CD4-positive, alpha-beta T cell (primary cell): ENCODE data around the gene DCTD. TPM values are rescaled to one million over a fixed set of nuclear protein-coding genes. Genes with fewer than 3 reads are reported as not detected.

Experiments used
- ATAC-seq: fragments of 200-7000 bp; cut with Tn5 transposase; one replicate; pipeline ENCODE4 v1.10.0; 2022; ENCODE audit warnings: mild to moderate bottlenecking; ENCODE audit not compliant: poor library complexity
- CTCF ChIA-PET: fragments of 350-600 bp; sonication (Branson Sonifier 250); formaldehyde crosslinking; loops from one replicate; lab custom pipeline; 2021; ENCODE audit warnings: antibody characterized with exemption, inconsistent platforms; lab: Charles Lee
- POLR2A ChIA-PET: fragments of 350-600 bp; sonication (Branson Sonifier 250); formaldehyde crosslinking; loops from one replicate; lab custom pipeline; 2021; ENCODE audit warnings: antibody characterized with exemption, inconsistent platforms; lab: Charles Lee
- DNase-seq, 14 experiments: peaks; one replicate each; pipeline ENCODE4 v3.0.0-alpha.2; 2013 to 2020; ENCODE audit warnings: mixed read lengths in 2 of 14
- H3K27ac ChIP-seq, 2 donors: one replicate each; pipeline versions ENCODE4 v1.5.1 to v1.7.0; 2013; ENCODE audit warnings: low read length in 2 of 2, low read depth in 1 of 2, mild to moderate bottlenecking in 1 of 2
- H3K27me3 ChIP-seq, 2 experiments: 1 replicate in 1 of 2; 2 replicates in 1 of 2; pipeline versions ENCODE4 v1.6.1 to v1.7.0; 2013; ENCODE audit warnings: low read length in 2 of 2, control low read depth in 1 of 2, mild to moderate bottlenecking in 1 of 2, moderate library complexity in 1 of 2; ENCODE audit not compliant: insufficient read depth in 2 of 2, control insufficient read depth in 1 of 2
- H3K36me3 ChIP-seq: one replicate; pipeline ENCODE4 v1.6.1; 2013; ENCODE audit warnings: low read length, control low read depth; ENCODE audit not compliant: insufficient read depth
- H3K4me1 ChIP-seq: one replicate; pipeline ENCODE4 v1.6.1; 2013; ENCODE audit warnings: low read length, control low read depth; ENCODE audit not compliant: insufficient read depth
- H3K4me3 ChIP-seq: one replicate; pipeline ENCODE4 v1.5.1; 2013; ENCODE audit warnings: mild to moderate bottlenecking, low read length, moderate library complexity
- H3K9me3 ChIP-seq, 2 experiments: 1 replicate in 1 of 2; 2 replicates in 1 of 2; pipeline versions ENCODE4 v1.6.1 to v1.7.0; 2013; ENCODE audit warnings: low read length in 2 of 2, mild to moderate bottlenecking in 2 of 2, control low read depth in 1 of 2, moderate library complexity in 1 of 2; ENCODE audit not compliant: control insufficient read depth in 1 of 2, insufficient read depth in 1 of 2
- H3K27ac Mint-ChIP-seq: one replicate; pipeline ENCODE4 v1.8.0; 2020; ENCODE audit warnings: mixed read lengths
- H3K27me3 Mint-ChIP-seq: one replicate; pipeline ENCODE4 v1.8.0; 2021; ENCODE audit warnings: mixed read lengths
- H3K36me3 Mint-ChIP-seq: one replicate; pipeline ENCODE4 v1.8.0; 2021; ENCODE audit warnings: low read depth, mixed read lengths
- H3K4me1 Mint-ChIP-seq: one replicate; pipeline ENCODE4 v1.8.0; 2021; ENCODE audit warnings: low read depth, mixed read lengths
- H3K4me3 Mint-ChIP-seq: one replicate; pipeline ENCODE4 v1.8.0; 2020; ENCODE audit warnings: mild to moderate bottlenecking, mixed read lengths
- H3K9me3 Mint-ChIP-seq: one replicate; pipeline ENCODE4 v1.8.0; 2020; ENCODE audit warnings: mixed read lengths
- intact Hi-C, 2 experiments: fragments of 100-400 bp; cut with DNase I in 1 of 2; cut with micrococcal nuclease in 1 of 2; formaldehyde crosslinking; loops; one replicate each; pipeline versions ENCODE4 v1.15.1 to v1.9.0; 2023 to 2025; cut with DNase I, micrococcal nuclease
- total RNA-seq, 174 experiments: library from RNA in 2 of 174; stranded (reverse) in 2 of 174; gene quantifications; one replicate each; pipeline ENCODE4 v1.2.3 and lab custom pipeline; 2021 to 2026
- TF ChIP-seq, protein P1 (sequence below): fragments of 200-600 bp; IDR thresholded peaks from one replicate; pipeline ENCODE4 v1.8.0; 2022; ENCODE audit warnings: antibody characterized with exemption, mild to moderate bottlenecking

The DCTD gene
- total RNA-seq, 2 experiments from 2014 or later = 49.4 to 54.3 TPM

DNA sequence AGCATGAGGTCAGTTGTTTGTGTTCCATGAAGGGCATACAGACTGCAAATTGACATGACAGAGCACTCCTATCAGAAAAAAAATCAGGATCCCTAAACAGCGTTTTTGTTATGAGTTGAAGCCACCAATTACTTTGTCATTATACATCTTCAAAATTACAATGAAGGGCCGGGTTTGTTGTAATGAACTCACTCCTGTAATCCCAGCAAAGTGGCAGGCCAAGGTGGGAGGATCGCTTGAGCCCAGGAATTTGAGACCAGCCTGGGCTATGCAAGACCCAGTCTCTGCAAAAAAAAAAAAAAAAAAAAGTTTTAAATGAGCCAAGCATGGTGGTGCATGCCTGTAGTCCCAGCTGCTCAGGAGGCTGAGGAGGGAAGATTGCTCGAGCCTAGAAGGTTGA lies 3.5 kb upstream of the DCTD start:
- H3K27ac Mint-ChIP-seq = no peak overlapping the region
- Histone ChIP-seq H3K4me1 (peaks cover 34% of the 10 kb centered on the region), H3K27ac (no peak overlapping the region), H3K9me3 (no peaks in the 10 kb centered on the region), H3K27me3 (no peaks in the 10 kb centered on the region), H3K4me3 (no peak overlapping the region), H3K36me3 (no peaks in the 10 kb centered on the region)
- peaks cover 8% of the 10 kb centered on the region for H3K36me3 Mint-ChIP-seq
- CTCF ChIA-PET = no interaction called here
- POLR2A ChIA-PET = no interaction called here
- peaks cover 21% of the 10 kb centered on the region for H3K27me3 Mint-ChIP-seq
- TF ChIP-seq, protein P1, sequence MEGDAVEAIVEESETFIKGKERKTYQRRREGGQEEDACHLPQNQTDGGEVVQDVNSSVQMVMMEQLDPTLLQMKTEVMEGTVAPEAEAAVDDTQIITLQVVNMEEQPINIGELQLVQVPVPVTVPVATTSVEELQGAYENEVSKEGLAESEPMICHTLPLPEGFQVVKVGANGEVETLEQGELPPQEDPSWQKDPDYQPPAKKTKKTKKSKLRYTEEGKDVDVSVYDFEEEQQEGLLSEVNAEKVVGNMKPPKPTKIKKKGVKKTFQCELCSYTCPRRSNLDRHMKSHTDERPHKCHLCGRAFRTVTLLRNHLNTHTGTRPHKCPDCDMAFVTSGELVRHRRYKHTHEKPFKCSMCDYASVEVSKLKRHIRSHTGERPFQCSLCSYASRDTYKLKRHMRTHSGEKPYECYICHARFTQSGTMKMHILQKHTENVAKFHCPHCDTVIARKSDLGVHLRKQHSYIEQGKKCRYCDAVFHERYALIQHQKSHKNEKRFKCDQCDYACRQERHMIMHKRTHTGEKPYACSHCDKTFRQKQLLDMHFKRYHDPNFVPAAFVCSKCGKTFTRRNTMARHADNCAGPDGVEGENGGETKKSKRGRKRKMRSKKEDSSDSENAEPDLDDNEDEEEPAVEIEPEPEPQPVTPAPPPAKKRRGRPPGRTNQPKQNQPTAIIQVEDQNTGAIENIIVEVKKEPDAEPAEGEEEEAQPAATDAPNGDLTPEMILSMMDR = no peak
- DNase-seq = no peak
- no peaks in the 10 kb centered on the region for H3K9me3 Mint-ChIP-seq
- no peak overlapping the region for H3K4me3 Mint-ChIP-seq
- intact Hi-C loops = loop anchor here in 1 of 2 experiments (5.0 kb wide), 1 partner anchor 113 kb away; no protein-coding TSS in a partner anchor
- no peak for ATAC-seq
- peaks cover 38% of the 10 kb centered on the region for H3K4me1 Mint-ChIP-seq

DNA sequence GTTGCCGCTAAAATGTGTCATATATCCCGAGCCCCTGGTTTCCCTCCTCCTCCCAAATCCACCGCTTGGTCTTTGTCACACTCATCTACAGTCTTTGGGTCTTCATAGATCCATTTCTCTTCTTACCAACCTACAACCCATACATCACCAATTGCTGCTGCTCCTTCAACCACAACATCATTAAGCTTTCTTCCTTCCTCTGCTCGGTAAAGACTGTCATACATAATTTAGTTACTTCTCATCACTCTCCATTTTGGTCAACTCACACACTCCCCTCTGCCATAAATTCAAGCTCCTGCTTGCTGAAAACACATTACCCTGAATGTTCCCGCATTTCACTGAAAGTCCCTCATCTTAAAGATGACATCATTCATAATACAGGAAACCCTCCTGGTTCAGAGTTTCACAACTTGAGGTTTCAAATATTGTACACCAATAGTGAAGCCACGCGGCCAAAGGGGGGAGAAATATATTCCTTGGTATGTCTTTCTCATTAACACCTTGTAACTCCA lies 1.7 kb upstream of the DCTD start:
- peak overlapping the region; percentile 89 for H3K27ac Mint-ChIP-seq
- peaks cover 42% of the 10 kb centered on the region for H3K4me1 ChIP-seq
- ATAC-seq (no peak), DNase-seq (peak in 4 of 14 experiments; percentile 23 to 72 (median 64))
- CTCF ChIA-PET = interaction anchor here (0.7 to 1.2 kb wide), 2 partner anchors 16 to 1769 kb away, joined by 3 read pairs; no protein-coding TSS in a partner anchor
- peaks cover 36% of the 10 kb centered on the region for H3K4me1 Mint-ChIP-seq
- H3K4me3 ChIP-seq = no peak overlapping the region
- H3K9me3 Mint-ChIP-seq = no peaks in the 10 kb centered on the region
- peaks cover 19% of the 10 kb centered on the region for H3K36me3 Mint-ChIP-seq
- no peaks in the 10 kb centered on the region for H3K27me3 ChIP-seq
- peak overlapping the region; percentile 86 for H3K4me3 Mint-ChIP-seq
- peaks cover 6% of the 10 kb centered on the region for H3K36me3 ChIP-seq
- no peaks in the 10 kb centered on the region for H3K9me3 ChIP-seq
- peaks cover 10% of the 10 kb centered on the region for H3K27me3 Mint-ChIP-seq
- H3K27ac ChIP-seq = peak overlapping the region; percentile 89 to 96
- POLR2A ChIA-PET = interaction anchor here (1.1 to 2.0 kb wide), 4 partner anchors 479 to 587 kb away, joined by 3 to 14 read pairs (median 7); partner anchors contain the start of genes CDKN2AIP and ING2
- TF ChIP-seq, protein P1 = no peak
- intact Hi-C loops = loop anchor here (5.0 to 10.0 kb wide), 7 partner anchors 478 to 1906 kb away; partner anchors contain the start of genes ACSL1 (in 1 of the 2), CDKN2AIP (in 1 of the 2) and ING2 (in 1 of the 2)

DNA sequence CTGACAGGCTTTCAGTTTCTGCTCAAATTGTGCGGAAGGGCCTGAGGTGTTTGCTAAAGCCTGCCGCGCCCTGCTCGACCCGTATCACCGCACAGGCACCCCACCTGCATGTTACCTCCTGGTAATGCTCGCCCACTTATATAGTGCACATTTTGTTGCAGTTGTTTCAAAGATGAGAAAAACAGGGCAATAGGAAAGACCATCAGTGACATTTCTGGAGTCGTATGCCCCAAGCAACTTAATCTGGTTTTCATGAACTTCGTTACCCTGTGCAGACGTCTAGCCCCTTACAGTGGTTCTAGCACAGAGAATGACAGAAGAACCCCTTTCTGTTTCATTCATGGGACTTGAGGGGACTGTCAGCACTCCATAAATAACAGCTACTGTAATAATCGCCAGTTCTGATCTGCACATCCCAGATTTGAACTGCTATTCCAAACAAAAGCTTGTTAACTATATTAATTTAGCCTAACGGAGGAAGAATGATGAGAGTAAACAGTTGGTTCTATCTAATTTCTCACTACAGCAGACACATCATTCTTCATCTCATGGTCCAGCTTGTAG lies 940 bp upstream of the DCTD start:
- Histone ChIP-seq H3K27ac (peak overlapping the region; percentile 89 to 96), H3K9me3 (no peaks in the 10 kb centered on the region), H3K27me3 (no peaks in the 10 kb centered on the region), H3K4me1 (peaks cover 42% of the 10 kb centered on the region), H3K36me3 (peaks cover 8% of the 10 kb centered on the region), H3K4me3 (peak overlapping the region; percentile 85)
- DNase-seq (no peak), ATAC-seq (peak; percentile 2)
- Mint-ChIP-seq H3K4me3 (peak overlapping the region; percentile 86), H3K9me3 (no peaks in the 10 kb centered on the region), H3K27ac (peak overlapping the region; percentile 89), H3K36me3 (peaks cover 26% of the 10 kb centered on the region), H3K4me1 (peaks cover 42% of the 10 kb centered on the region), H3K27me3 (peaks cover 3% of the 10 kb centered on the region)
- ChIA-PET POLR2A (interaction anchor here (0.5 to 2.0 kb wide), 8 partner anchors 27 to 587 kb away, joined by 3 to 14 read pairs (median 4); partner anchors contain the start of genes CDKN2AIP and ING2), CTCF (interaction anchor here (1.0 to 1.2 kb wide), 3 partner anchors 16 to 338 kb away, joined by 3 read pairs; no protein-coding TSS in a partner anchor)
- intact Hi-C loops = loop anchor here (5.0 to 10.0 kb wide), 7 partner anchors 479 to 1907 kb away; partner anchors contain the start of genes ACSL1 (in 1 of the 2), CDKN2AIP (in 1 of the 2) and ING2 (in 1 of the 2)
- TF ChIP-seq, protein P1 = no peak
